ENCODE results near the gene PSORS1C2. TPM values are rescaled to one million over a fixed set of nuclear protein-coding genes. Genes with fewer than 3 reads are reported as not detected.
A peak's percentile ranks its signal among the peaks of the same experiment; 100 is the strongest.

PSORS1C2 gene
- total RNA-seq, 1 experiment from 2014 or later = not detected

DNA sequence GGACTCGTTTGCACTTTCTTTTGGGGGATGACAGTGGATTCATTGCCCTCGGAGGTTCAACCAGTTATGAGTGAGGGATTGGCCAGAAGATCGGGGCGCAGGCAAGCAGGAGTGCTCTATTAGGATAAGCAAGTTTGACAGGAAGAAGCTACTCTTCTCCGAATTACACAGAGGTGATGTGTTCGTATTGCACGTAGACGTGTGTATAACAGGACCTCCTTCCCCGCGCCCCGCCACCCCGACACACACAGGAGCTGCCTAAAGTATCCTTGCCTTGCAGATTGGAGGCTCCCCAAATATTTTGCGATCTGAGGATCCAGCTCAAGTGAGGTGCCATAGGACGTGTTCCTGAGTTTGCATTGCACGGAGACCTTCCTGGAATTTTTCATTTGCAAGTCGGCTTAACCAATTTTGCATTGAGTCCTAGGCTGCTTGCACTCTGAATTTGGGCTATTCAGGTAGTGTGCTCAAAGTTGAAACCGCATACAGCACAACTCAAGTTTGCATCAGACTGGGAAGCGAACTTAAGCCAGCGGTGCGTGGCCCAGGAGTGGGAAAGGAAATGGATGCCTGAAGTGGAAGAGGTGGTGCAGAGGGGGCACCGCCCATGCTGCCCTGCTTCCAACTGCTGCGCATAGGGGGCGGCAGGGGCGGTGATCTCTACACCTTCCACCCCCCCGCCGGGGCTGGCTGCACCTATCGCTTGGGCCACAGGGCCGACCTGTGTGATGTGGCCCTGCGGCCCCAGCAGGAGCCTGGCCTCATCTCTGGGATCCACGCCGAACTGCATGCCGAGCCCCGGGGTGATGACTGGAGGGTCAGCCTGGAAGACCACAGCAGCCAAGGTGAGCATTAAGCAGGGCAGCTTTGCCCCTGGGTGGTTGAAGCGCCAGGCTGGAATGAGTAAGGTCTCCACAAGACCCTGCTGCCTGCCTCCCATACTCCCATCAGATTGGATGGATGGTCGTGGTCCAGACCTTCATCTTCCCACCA, 20.3 kb upstream of the PSORS1C2 start:
- Mint-ChIP-seq H3K36me3 (ENCODE audit: insufficient read depth, unreplicated experiment) (peaks cover 25% of the 10 kb centered on the region), H3K4me3 (ENCODE audit: unreplicated experiment) (peak overlapping the region; percentile 88), H3K9me3 (ENCODE audit: unreplicated experiment) (no peaks in the 10 kb centered on the region), H3K27me3 (ENCODE audit: insufficient read depth, unreplicated experiment) (no peaks in the 10 kb centered on the region), H3K4me1 (ENCODE audit: insufficient read depth, unreplicated experiment) (peaks cover 22% of the 10 kb centered on the region), H3K27ac (ENCODE audit: low read depth, unreplicated experiment) (peak overlapping the region; percentile 92)
- BruUV-seq (replicated peaks) = TSS peak; percentile 35
- intact Hi-C loops (cut with micrococcal nuclease) = no loop called here
- peak; percentile 6 for DNase-seq (ENCODE audit: unreplicated experiment)
- ChIA-PET CTCF (interaction anchor here (0.6 to 1.5 kb wide), 6 partner anchors 30 to 644 kb away, joined by 3 to 4 read pairs (median 3); no protein-coding TSS in a partner anchor), POLR2A (interaction anchor here (0.6 to 2.0 kb wide), 14 partner anchors 9 to 213 kb away, joined by 3 to 6 read pairs (median 3); no protein-coding TSS in a partner anchor)
- TF ChIP-seq CTCF (IDR thresholded peaks at IDR 0.05; ENCODE audit: unreplicated experiment) = no peak

DNA sequence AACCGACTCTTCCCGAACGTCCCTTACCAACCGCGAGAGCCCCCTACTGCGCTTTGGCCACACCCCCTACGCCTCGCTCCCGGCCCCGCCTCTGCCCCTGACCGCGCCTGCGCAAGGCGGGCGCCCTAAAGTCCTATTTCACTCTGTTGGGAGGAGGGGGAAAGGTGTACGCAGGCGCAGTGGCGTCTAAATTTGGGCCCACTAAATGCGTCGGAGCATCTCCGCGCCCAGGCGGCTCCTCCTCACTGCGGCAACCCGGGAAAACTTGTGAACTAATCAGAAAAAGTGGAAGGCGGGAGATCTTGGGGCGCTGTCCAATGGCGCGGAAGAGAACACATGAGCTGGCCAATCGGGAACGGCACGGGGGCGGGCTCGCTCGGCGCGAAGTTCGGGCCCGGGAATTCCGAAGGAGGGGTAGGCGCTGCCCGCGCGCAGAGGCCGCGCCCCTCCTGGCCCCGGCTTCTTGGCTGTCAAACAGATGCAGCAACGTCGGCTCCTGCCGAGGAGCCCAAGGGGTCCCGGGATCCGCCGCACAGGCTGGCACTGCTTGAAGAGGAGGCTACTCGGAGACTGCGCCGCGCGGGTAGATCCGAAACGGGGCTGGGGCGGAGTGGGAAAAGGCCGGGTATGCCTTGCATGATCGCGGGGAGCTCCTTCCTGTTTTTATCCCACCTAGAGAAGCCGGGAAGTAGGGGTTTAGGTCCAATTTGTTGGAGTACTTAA, 19.4 kb upstream of the PSORS1C2 start, which contains the start of gene TCF19:
Gene TCF19, plus strand, starts transcription at position 450 of the 723 bp plus-strand sequence. CDS start 881 bp downstream, outside the sequence.
- peak within 1 kb of the TSS; percentile 88 for H3K4me3 Mint-ChIP-seq (ENCODE audit: unreplicated experiment)

DNA sequence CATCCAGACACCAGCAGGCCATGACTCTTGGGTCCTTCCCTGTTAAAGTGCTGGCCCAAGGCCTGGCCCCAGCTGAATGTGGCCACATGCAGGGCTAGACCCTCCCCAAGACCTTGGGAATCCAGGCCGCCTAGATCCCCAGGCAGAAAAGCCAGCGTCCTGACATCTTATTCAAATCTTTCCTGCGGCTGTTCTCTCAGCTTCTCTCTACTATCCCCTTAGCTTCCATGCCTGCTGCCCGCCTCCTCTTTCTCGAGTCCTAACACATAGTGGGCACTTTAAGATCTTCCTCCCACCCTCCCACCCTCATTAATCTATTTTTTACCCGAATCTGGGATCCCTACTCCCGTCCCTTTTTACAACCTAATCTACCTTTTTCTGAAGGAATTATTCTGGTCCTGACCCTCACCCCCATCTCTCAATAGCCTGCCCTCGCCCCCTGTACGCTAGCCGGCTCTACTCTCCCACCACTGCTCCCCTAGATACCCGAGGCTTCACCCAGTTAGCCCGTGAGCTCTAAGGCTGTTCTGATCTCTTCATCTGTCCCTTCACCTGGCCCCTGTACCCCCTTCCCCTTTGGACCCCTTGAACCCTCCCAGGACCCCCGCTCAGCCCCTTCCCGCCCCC, 18.8 kb upstream of the PSORS1C2 start, which contains the start of gene CCHCR1:
Gene CCHCR1, minus strand, starts transcription at position 290 of the 627 bp plus-strand sequence. Its CDS starts 202 bp downstream, at position 88.
- intact Hi-C loops (cut with micrococcal nuclease) = no loop called here
- Mint-ChIP-seq H3K36me3 (ENCODE audit: insufficient read depth, unreplicated experiment) (peaks cover 21% of the 10 kb centered on the region), H3K4me1 (ENCODE audit: insufficient read depth, unreplicated experiment) (peaks cover 22% of the 10 kb centered on the region), H3K27me3 (ENCODE audit: insufficient read depth, unreplicated experiment) (no peaks in the 10 kb centered on the region), H3K9me3 (ENCODE audit: unreplicated experiment) (no peaks in the 10 kb centered on the region), H3K27ac (ENCODE audit: low read depth, unreplicated experiment) (peak within 1 kb of the TSS; percentile 92), H3K4me3 (ENCODE audit: unreplicated experiment) (peak within 1 kb of the TSS; percentile 88)
- ChIA-PET CTCF (interaction anchor here (0.7 to 2.5 kb wide), 2 partner anchors 19 to 39 kb away, joined by 3 to 14 read pairs; partner anchors contain the start of gene PSORS1C2), POLR2A (interaction anchor here (0.5 to 2.0 kb wide), 8 partner anchors 16 to 246 kb away, joined by 3 to 4 read pairs (median 4); no protein-coding TSS in a partner anchor)
- no peak for TF ChIP-seq CTCF (IDR thresholded peaks at IDR 0.05; ENCODE audit: unreplicated experiment)
- BruUV-seq (replicated peaks) = no TSS peak
- DNase-seq (ENCODE audit: unreplicated experiment) = no peak

More for the DNA sequence above, 19.4 kb upstream of the PSORS1C2 start, which contains the start of gene TCF19:
- TF ChIP-seq CTCF (IDR thresholded peaks at IDR 0.05; ENCODE audit: unreplicated experiment) = no peak
- Mint-ChIP-seq H3K36me3 (ENCODE audit: insufficient read depth, unreplicated experiment) (peaks cover 25% of the 10 kb centered on the region), H3K9me3 (ENCODE audit: unreplicated experiment) (no peaks in the 10 kb centered on the region), H3K4me1 (ENCODE audit: insufficient read depth, unreplicated experiment) (peaks cover 22% of the 10 kb centered on the region), H3K27me3 (ENCODE audit: insufficient read depth, unreplicated experiment) (no peaks in the 10 kb centered on the region), H3K27ac (ENCODE audit: low read depth, unreplicated experiment) (peak within 1 kb of the TSS; percentile 92)
- BruUV-seq (replicated peaks) = no TSS peak
- intact Hi-C loops (cut with micrococcal nuclease) = no loop called here
- ChIA-PET CTCF (interaction anchor here (0.6 to 1.0 kb wide), 3 partner anchors 29 to 645 kb away, joined by 3 to 4 read pairs (median 4); no protein-coding TSS in a partner anchor), POLR2A (interaction anchor here (0.6 to 2.0 kb wide), 16 partner anchors 10 to 246 kb away, joined by 3 to 6 read pairs (median 3); no protein-coding TSS in a partner anchor)
- peak; percentile 99 for DNase-seq (ENCODE audit: unreplicated experiment)

Data from MCF 10A (cell line).